Stromal cell of bone marrow (primary cell): ENCODE measurements around the gene GRIK4.

Experiments
- DNase-seq: peaks from one replicate; pipeline ENCODE4 v3.0.0-alpha.2; 2012; ENCODE audit warnings: low read depth

Gene GRIK4

DNA sequence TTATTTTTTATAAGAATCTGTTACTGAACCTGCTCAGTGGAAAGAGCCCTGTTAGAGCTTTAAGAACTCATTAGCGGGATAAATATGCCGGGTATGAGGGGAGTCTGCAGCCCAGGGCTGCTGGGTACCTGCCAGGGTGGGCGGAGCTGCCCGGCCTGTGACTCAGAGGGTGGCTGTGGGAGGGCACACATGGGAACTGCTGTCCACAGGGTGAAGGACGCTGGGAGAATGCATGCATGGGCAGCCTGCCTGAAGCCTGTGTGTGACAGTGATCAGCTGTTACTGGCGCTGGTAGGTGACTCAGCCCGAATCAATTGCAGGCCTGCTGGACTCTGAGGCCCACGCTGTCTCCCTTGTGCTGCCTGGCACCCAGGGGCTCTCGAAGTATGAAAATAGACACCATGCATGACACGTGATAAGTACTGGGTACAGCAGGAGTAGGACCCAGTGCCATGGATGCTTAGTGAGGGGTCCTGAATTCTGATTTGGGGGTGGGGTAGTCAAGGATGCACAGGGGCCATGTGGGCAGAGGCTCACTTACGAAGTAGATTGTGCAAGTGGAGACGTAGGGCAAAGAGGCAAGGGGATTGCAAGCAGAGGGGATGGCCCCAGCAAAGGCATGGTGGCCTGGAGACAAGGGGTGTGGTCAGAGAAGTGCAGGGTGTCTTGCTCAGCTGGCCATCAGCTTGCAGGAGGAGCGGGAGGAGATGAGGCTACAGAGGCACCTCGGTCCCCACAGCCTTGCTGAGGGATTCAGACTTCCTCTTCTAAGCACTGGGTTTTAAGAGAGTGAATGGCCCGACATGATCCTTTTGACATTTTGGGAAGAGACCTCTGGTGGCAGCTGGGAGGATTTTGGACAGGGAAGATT lies 36.5 kb downstream of the GRIK4 start:
- DNase-seq: peak; percentile 91

GRCh38 chr11:120548682-120549209 lies 37.2 kb downstream of the GRIK4 start:
- no peak for DNase-seq

DNA sequence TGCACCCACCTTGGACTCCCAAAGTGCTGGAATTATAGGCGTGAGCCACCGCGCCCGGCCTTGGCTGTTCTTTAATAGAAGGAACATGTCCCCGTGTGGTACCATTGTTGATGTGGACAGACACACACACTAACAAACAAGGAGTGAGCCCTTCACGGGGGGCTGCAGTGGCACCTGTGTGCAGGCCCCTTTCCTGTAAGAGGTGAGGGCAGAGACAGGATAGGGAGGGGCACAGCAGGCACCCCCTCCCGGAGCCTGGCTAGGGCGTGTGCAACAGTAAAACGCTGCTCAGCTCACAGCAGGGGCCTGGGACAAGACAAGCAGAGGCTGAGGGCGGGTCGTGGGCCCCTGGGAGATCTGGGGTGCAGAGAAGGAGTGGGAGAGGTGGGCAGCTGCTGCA lies 37.8 kb downstream of the GRIK4 start:
- no peak for DNase-seq

DNA sequence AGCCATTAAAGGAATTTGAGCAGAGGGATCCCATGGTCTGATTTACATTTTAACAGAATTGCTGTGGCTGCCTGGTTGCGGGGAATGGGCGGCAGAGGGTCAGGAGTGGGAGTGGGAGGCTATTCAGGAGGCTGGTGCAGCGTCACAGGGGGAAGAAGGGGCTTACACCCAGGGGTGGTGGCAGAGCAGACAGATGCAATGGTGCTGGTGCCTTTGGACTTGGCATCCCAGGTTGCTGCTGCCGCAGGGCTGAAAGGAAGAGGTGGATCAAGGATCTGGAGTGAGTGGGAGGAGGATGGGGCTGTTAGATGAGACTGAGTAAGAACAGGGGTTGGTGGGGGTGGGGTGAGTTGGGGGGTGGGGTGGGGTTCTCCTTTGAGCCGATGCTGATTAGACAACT lies 38.5 kb downstream of the GRIK4 start:
- DNase-seq: no peak

GRCh38 chr11:120551191-120551590 lies 39.6 kb downstream of the GRIK4 start:
- no peak for DNase-seq

- DNase-seq: peak; percentile 21
Measured at GRCh38 chr11:120554766-120555432, 43.4 kb downstream of the GRIK4 start.

DNA sequence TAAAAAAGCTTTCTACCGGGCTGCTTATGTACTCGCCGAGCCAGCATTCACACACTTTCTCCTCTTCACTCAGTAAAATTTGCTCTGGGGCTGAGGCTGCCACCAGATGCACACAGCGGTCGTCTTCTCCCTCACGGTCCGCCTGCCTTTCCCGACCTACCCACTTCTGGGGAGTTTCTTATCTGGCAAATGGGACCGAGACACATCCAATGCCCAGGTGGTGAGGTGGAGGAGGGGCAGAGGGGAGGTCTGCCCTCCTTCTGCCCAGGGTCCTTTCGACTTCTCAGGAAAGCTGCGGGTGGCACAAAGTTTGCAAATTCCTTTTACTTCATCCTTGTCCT lies 43.9 kb downstream of the GRIK4 start:
- DNase-seq: no peak

GRCh38 chr11:120556797-120557196 lies 45.2 kb downstream of the GRIK4 start:
- no peak for DNase-seq

- DNase-seq: no peak
Measured at GRCh38 chr11:120558744-120559431, 47.3 kb downstream of the GRIK4 start.

DNA sequence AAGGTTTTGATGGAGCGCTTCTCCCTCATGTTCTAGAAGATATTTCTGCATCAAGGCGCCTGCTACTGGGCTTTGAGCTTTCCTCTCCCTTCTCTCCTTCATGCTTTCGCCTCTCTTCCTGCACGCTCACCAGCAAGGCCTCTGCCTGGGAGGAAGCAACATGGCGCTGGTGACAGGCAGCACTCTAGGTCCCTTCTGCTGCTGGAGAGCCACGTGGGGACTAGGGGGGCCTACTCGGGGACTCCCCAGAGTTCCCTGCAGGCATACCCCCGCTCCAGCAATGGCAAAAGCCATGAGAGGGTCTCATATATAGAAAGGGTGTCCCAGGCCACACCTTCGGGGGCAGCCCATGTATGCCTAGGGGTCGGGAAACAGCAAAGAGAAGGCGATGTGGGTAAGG lies 49.7 kb downstream of the GRIK4 start:
- DNase-seq: no peak

- DNase-seq: no peak
Measured at GRCh38 chr11:120562806-120563425, 51.4 kb downstream of the GRIK4 start.

DNA sequence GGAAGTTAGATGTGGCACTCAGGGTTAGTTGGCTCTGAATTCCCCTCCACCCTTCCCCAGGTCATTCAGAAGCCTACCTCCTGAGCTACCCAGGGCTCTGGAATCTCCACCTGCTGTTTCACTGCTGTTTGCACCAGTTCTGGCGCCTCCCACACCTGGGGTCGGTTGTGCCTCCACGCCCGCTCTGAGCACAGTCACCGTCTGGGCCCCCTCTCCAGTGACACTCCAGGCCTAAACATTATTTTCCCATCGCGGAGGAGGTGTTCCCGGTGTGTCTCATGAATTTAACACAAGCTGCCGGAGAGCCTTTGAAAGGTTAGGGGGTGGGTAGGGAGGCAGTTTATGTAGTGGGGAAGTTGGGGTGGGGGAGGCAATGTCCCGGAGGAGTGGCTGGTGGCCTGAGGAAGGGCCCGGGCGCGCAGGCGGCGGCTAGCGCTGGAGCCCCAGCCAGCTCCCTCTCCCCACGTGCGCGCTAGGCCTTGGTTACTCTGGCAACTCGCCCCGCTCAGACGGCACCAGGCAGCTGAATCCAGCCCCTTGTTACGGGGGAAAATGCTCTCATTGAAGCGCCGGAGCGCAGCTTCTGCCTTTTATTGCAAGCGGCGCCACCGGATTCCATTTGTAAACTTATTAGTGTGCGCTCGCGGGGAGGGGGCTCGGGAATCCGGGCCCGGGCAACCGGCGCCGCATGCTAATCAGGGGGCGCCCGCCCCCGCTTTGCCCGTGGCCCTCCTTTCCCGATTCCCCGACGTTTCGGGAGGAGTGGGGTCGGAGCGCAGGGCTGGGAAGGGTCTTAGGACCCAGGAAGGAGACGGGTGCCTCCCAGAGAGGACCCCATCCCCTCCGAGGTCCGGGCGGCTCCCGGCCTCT lies 52.4 kb downstream of the GRIK4 start:
- no peak for DNase-seq

GRCh38 chr11:120564573-120565311 lies 53.2 kb downstream of the GRIK4 start:
- DNase-seq: no peak

DNA sequence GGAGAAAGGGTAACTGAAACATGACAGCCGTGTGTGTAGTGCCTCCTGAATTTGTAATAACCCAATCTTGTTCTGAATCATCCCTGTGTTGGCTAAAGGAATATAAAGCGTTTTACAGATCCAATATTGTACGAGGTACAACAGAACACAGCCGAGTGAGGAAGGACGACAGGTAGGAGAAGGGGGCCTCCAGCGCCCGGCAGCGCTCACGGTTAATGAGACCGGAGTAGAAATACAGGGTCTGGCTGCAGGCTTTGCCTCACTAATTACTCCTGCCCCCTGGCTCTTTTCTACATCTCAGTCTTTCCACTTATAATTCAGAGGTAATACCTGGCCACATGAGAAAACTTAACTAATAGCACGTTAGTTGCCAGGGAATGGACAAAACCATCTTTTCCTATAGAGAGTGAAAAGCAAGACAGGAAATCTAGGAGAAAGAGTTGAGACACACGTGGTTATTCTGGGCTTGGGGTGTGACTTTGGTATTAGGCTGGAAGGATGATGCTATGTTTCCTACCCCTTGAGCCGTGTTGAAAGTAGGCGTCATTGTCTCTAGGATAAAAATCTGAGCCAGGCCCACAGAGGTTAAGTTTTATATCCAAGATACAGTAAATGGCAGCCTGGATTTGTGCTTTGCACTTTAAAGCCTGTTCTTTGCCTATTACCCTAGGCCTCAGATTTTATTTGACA lies 54.1 kb downstream of the GRIK4 start:
- no peak for DNase-seq

- DNase-seq: no peak
Measured at GRCh38 chr11:120566176-120566575, 54.6 kb downstream of the GRIK4 start.

- no peak for DNase-seq
Measured at GRCh38 chr11:120568572-120569307, 57.2 kb downstream of the GRIK4 start.

- no peak for DNase-seq
Measured at GRCh38 chr11:120569861-120570260, 58.3 kb downstream of the GRIK4 start.

DNA sequence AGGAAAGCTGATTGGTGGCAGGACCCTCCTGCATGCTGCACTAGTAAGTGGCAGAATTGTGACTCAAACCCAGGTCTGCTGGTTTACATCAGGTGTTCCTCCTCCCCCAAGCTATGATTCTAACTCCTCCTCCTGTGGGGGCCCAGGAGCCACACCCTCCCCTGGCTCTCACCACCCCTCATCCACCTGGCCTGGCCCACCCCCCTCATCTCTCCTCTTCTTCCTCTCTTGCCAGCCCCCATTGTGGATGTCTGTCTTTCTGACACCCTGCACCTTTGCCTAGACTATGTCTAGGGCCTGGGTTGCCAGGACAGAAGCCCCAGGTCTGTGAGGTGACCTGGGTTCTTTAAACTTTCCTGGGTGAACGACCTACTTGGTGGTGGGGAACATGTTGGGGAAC lies 59.9 kb downstream of the GRIK4 start:
- no peak for DNase-seq

DNA sequence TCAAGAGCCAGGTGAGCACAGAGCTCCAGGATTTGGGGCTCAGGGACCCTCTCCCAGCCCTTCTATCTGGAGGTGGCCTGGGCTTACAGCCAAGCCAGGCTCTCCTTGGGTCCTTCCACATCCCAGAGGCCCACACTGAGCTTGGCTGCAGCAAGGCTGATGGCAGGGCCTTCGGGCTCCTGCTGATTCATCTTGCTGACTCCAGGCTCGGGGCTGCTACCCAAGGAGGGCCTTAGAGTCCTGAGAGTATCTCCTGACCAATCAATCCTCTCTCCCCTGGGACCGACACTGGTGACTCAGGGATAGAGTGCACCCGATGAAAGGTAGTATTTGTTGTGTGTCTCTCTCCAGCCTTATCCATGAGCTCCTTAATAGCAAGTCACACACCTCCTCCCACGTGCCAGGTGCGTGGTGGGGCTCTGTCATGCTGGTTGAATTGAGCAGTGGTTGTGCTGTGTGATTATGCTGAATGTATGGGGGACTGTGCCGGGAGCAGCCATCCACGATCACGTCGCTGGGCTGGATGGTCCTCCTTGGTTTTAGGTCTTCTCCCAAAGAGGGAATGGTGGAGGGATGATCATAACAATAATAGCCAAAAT lies 62.3 kb downstream of the GRIK4 start:
- DNase-seq: no peak
